Suppressor macrophage treated with lipopolysaccharide for 4 hours (primary cell): ENCODE data around the gene TMEM271.
"Not testable (repeated sequence)": the region's sequence is repeated elsewhere in the genome, so short reads cannot be mapped to it uniquely, and the experiment has no call there.

Experiments used
- DNase-seq: peaks from one replicate; pipeline ENCODE4 v3.0.0-alpha.2; 2020

Gene TMEM271

DNA sequence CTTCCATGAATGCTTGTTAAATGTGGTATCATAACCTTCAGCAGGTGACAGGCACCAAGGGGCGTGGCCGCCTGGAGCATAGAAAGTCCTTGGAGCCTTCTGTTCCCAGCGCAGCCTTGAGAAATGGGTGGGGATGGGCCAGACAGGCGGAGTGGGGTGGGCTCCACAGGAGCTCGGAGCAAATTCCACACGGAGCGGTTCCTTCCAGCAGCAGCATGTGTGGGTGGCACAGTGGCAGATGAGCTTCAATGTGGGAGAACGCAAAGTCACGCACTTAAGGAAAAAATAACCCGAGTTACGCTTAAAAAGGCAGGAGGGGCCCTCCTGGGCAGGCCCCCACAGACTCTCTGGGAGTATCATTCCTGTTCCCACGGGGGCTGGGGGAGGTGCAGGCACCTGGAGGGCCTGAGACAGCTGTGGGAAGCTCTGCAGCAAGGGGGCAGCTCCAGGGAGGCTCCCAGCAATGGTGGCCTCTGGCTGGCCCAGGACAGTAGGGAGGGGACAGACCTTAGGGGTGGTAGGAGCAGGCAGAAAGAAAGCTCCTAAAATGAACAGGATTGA, 15.3 kb downstream of the TMEM271 start:
- no peak for DNase-seq

GRCh38 chr4:560061-560460, 16.0 kb downstream of the TMEM271 start:
- no peak for DNase-seq

GRCh38 chr4:555566-556275, 20.4 kb downstream of the TMEM271 start:
- DNase-seq: no peak

- not testable (repeated sequence) for DNase-seq
These were observed 21.2 kb downstream of the TMEM271 start for GRCh38 chr4:554793-555320.

- no peak for DNase-seq
These were observed 24.1 kb downstream of the TMEM271 start for GRCh38 chr4:552019-552418.

DNA sequence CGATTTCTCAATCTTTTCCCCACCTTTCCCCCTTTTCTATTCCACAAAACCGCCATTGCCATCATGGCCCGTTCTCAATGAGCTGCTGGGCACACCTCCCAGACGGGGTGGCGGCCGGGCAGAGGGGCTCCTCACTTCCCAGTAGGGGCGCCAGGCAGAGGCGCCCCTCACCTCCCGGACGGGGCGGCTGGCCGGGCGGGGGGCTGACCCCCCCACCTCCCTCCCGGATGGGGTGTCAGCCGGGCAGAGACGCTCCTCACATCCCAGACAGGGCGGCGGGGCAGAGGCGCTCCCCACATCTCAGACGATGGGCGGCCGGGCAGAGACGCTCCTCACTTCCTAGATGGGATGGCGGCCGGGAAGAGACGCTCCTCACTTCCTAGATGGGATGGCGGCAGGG, 25.8 kb downstream of the TMEM271 start:
- DNase-seq: not testable (repeated sequence)

GRCh38 chr4:548976-549375, 27.1 kb downstream of the TMEM271 start:
- DNase-seq: no peak

GRCh38 chr4:545612-546011, 30.5 kb downstream of the TMEM271 start:
- DNase-seq: no peak

GRCh38 chr4:544386-545105, 31.5 kb downstream of the TMEM271 start:
- no peak for DNase-seq

DNA sequence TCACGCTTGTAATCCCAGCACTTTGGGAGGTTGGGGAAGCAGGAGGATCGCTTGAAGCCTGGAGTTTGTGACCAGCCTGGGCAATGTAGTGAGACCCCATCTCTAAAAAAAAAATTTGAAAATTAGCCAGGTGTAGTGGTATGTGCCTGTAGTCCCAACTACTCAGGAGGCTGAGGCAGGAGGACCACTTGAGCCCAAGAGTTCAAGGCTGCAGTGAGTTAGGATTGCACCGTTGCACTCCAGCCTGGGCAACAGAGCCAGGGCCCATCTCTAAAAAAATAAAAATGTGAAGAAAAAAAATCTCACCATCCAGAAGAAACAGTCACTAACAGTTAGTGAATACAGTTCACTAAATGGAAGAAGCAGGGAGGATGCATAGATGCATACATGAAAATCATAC, 34.8 kb downstream of the TMEM271 start:
- DNase-seq: no peak

DNA sequence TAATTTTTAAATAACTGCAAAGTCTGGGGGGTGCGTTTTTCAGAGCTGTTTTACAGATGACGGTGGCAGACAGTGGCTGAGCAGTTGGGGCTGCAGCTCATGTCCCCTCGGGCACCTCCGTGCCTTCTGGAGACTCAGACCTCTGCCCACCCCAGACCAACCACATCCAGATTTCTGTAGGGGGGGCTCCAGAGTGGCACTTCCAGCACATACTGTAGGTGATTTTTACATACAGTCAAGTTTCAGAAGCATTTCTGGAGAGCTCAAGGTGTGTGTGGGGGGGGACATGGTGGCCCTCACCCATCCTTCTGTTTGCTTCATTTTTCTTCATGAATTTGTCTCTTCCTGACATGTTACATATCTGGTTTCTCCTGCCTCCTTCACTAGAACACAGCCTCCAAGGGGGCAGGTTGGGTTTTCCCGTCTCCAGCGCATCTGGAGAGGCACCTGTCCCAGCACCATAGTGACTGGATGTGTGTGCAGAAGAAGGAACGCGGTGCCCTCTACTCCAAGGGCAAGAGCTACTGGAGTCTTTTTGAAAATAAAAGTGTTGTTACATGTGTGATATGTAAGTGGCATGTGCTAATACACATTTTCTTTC, 37.5 kb downstream of the TMEM271 start:
- DNase-seq: no peak

GRCh38 chr4:537436-538264, 38.4 kb downstream of the TMEM271 start:
- DNase-seq: no peak

GRCh38 chr4:536351-536972, 39.6 kb downstream of the TMEM271 start:
- no peak for DNase-seq

DNA sequence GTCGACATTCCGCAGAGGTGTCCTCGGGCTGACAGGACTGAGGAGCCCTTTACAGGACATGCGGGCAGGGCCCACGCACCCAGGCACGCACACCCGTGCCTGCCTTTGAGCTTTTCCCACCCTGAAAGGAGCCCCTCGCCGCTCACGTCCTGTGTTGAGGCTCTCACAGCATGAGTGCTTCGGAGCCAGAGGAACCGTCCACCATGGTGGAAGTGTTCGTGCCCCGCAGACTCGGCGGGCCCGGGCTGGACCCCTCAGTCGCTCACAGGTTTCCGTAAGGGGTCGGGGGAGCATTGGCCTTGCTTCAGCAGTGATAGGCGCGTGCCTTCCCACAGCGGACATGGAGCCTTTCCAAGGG, 40.2 kb downstream of the TMEM271 start:
- no peak for DNase-seq

GRCh38 chr4:535181-535923, 40.7 kb downstream of the TMEM271 start:
- DNase-seq: no peak

DNA sequence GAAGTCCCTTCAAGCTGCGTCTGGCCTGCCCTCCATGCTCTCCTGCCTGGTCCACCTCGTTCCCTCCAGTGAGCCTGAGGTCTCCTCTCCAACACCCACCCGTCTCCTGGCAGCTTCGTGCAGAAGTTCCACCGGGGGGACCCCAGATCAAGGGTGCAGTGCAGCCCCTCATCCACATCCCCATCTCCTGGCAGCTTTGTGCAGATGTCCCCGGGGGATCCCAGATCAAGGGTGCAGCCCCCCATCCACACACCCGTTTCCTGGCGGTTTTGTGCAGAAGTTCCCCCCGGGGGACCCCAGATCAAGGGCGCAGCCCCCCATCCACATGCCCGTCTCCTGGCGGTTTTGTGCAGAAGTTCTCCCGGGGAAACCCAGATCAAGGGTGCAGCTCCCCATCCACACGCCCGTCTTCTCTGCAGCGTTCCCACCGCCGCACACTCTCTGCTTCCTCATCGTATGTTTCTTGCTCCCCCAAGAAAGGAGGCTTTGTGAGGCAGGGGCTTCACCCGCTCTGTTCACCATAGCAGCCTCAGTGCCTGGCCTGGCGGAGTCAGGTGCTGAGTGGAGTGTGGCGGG, 41.4 kb downstream of the TMEM271 start:
- DNase-seq: no peak

- DNase-seq: no peak
These were observed 42.0 kb downstream of the TMEM271 start for GRCh38 chr4:534101-534575.

- no peak for DNase-seq
These were observed 42.6 kb downstream of the TMEM271 start for GRCh38 chr4:533318-534100.

GRCh38 chr4:532588-533317, 43.3 kb downstream of the TMEM271 start:
- no peak for DNase-seq
